IPS DF 19.7 (cell line): ENCODE data around the gene GPD2.

Source experiments
- DNase-seq: peaks from one replicate; pipeline ENCODE4 v3.0.0-alpha.2; 2013; ENCODE audit warnings: low read depth, low spot score

Gene GPD2

GRCh38 chr2:156435718-156436496, at the start of gene GPD2:
Gene GPD2 (plus strand): TSS chr2:156436379. CDS start chr2:156476106, 39,727 bp downstream.
- peak; percentile 67 for DNase-seq

- DNase-seq: no peak
Measured at GRCh38 chr2:156394033-156394741, 42.0 kb upstream of the GPD2 start.

GRCh38 chr2:156396126-156396525, 40.1 kb upstream of the GPD2 start:
- DNase-seq: no peak

GRCh38 chr2:156397229-156397628, 39.0 kb upstream of the GPD2 start:
- DNase-seq: no peak

- DNase-seq: no peak
Measured at GRCh38 chr2:156398176-156398575, 38.0 kb upstream of the GPD2 start.

- DNase-seq: no peak
Measured at GRCh38 chr2:156399224-156399949, 36.8 kb upstream of the GPD2 start.

- no peak for DNase-seq
Measured at GRCh38 chr2:156399950-156400705, 36.1 kb upstream of the GPD2 start.

- DNase-seq: no peak
Measured at GRCh38 chr2:156400706-156401678, 35.2 kb upstream of the GPD2 start.

GRCh38 chr2:156401861-156402260, 34.3 kb upstream of the GPD2 start:
- DNase-seq: no peak

GRCh38 chr2:156405586-156405985, 30.6 kb upstream of the GPD2 start:
- no peak for DNase-seq

- no peak for DNase-seq
Measured at GRCh38 chr2:156411835-156412234, 24.3 kb upstream of the GPD2 start.

GRCh38 chr2:156421851-156422250, 14.3 kb upstream of the GPD2 start:
- DNase-seq: no peak

GRCh38 chr2:156423674-156424282, 12.4 kb upstream of the GPD2 start:
- no peak for DNase-seq

GRCh38 chr2:156427074-156427473, 9.1 kb upstream of the GPD2 start:
- DNase-seq: no peak

GRCh38 chr2:156429211-156429610, 7.0 kb upstream of the GPD2 start:
- DNase-seq: no peak

GRCh38 chr2:156430236-156430979, 5.8 kb upstream of the GPD2 start:
- DNase-seq: no peak

GRCh38 chr2:156430980-156431358, 5.2 kb upstream of the GPD2 start:
- DNase-seq: no peak

GRCh38 chr2:156434461-156435291, 1.5 kb upstream of the GPD2 start:
- no peak for DNase-seq

- no peak for DNase-seq
Measured at GRCh38 chr2:156435396-156435717, 822 bp upstream of the GPD2 start.
